ENCODE data around the gene STAT3.

GRCh38 chr17:42347606-42348005 is 40.6 kb downstream of the STAT3 start:
- TF ChIP-seq POLR2A (IDR thresholded peaks at IDR 0.05; ENCODE audit: low read depth, low read length) (no peak), TAF1 (IDR thresholded peaks at IDR 0.05; ENCODE audit: borderline replicate concordance, low read depth, low read length) (no peak)
